Left ventricle myocardium superior (tissue), 1 donor: Measurements from ENCODE around the gene SNRPB2. TPM values are rescaled to one million over a fixed set of nuclear protein-coding genes. Genes with fewer than 3 reads are reported as not detected.

Experiments used
- ATAC-seq: fragments of 200-7000 bp; cut with Tn5 transposase; one replicate; pipeline ENCODE4 v1.9.1; 2020; ENCODE audit warnings: mild to moderate bottlenecking, moderate library complexity
- DNase-seq: peaks from one replicate; pipeline ENCODE4 v3.0.0-alpha.2; 2020
- intact Hi-C: fragments of 100-400 bp; cut with micrococcal nuclease; formaldehyde crosslinking; loops from one replicate; pipeline ENCODE4 v1.11.0; 2022
- total RNA-seq: library from RNA; stranded (reverse); fragmentation: NEBNext Ultra II Directional; extraction: Animal tissue kit (Norgen Biotek cat#: 25700); gene quantifications from one replicate; pipeline ENCODE4 v1.2.1, GENCODE V29; 2021
- donor health status: DM: no; HTN: yes; CAD: no; lungs with severe emphysema.

The SNRPB2 gene
- total RNA-seq, 1 donor from 2014 or later = 34.2 TPM

DNA sequence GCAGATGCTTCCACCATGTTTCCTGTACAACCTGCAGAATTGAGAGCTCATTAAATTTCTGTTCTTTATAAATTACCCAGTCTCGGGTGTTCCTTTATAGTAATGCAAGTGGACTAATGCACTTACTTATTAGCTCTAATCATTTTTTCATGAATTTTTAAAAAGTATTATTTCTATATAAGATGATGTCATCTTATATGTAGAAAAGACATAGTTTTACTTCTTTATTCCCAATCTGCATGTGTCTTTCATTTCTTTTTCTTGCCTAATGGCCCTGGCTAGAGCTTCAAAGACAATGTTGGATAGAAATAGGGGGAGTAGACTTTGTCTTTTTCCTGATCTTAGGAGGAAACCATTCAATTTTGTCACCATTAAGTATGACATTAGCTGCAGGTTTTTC, 46.1 kb downstream of the SNRPB2 start:
- intact Hi-C loops = no loop called here
- DNase-seq = no peak
- ATAC-seq = no peak

DNA sequence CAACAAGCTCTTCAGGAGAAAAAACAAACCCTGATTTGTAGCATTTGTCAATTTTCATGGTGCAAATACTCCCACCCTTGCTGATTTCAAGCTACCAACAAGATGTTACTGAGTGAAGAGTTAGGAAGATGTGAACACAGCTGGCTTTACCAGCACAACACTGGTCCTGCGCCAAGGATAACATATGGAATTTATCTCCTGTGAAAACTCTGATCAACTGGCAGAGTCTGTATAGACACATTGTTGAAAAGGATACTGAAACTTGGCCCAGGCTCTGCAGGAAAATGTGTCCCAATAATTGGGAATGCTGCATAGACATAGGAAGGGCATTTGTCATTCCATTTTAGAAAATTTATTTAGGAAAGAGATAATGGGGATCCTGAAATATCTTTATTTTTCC, 47.3 kb downstream of the SNRPB2 start:
- DNase-seq (no peak), ATAC-seq (no peak)
- intact Hi-C loops = no loop called here

DNA sequence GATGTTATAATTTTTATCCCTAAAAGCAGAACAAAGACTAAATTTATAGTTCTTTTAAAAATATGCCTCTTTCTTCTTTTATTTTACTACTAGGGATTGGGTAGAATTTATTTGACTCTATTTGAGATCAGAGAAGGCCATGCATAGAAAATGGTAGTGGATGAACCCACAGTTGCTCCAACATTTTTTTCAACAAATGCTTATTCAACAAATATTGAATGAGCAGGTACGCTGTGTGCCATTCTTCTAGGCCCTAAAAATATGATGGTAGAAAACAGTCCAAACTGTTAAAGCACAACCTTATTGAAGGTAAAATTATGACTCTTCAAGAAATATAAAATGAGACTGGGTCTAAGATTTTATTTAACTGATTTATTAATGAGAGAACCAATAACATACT, 48.3 kb downstream of the SNRPB2 start:
- ATAC-seq (no peak), DNase-seq (no peak)
- intact Hi-C loops = no loop called here

DNA sequence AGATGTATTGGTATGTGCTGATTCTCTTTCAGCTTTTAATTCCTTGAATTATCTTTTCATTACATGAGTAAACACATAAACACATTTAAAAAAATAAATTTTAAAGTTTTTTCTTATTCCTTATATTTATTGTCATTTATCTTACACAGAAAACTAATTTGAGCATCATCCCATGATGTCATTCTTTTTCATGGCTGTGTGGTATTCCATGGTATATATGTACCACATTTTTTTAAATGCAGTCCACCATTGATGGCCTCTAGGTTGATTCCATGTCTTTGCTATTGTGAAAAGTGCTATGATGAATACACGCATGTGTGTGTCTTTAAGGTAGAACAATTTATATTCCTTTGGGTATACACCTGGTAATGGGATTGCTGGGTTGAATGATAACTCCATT, 51.7 kb downstream of the SNRPB2 start:
- no peak for DNase-seq
- intact Hi-C loops = no loop called here

DNA sequence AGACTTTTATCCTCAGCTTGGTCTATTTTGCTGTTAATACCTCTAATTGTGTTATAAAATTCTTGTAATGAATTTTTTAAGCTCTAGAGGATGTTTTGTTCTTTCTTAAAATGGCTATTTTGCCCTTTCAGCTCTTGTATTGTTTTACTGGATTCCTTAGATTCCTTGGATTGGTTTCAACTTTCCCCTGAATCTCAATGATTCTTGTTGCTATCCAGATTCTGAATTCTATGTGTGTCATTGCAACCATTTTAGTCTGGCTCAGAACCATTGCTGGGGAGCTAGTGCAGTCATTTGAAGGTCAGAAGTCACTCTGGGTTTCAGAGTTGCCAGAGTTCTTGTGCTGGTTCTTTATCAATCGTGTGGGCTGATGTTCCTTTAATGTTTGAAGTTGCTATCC, 55.4 kb downstream of the SNRPB2 start:
- intact Hi-C loops = no loop called here
- no peak for DNase-seq
- ATAC-seq = no peak

More for the DNA sequence above, 51.7 kb downstream of the SNRPB2 start:
- ATAC-seq = no peak

Other genes with a start within 250 kb of the SNRPB2 start
- gene KIF16B, start 156.6 kb upstream of the SNRPB2 start, total RNA-seq = 17.8 TPM
- gene OTOR, start 18.3 kb downstream of the SNRPB2 start, total RNA-seq = not detected